ENCODE measurements around the gene SPART. TPM values are rescaled to one million over a fixed set of nuclear protein-coding genes. Genes with fewer than 3 reads are reported as not detected.

The SPART gene
- 68.0 and 158 TPM in 2 replicates for total RNA-seq (2014; rRNA removed; shearing (Covaris generic); ENCODE audit: low replicate concordance)

GRCh38 chr13:36346222-36347083, at the start of gene SPART:
SPART (minus strand) TSS chr13:36346394; CDS start chr13:36335830, 10,564 bp downstream.
- DNase-seq, result peak; percentile 88
- Histone ChIP-seq H3K9me3 (no peaks in the 10 kb centered on the region), H3K27me3 (no peaks in the 10 kb centered on the region), H3K36me3 (no peaks in the 10 kb centered on the region), H3K4me3 (peak within 1 kb of the TSS; percentile 80)

- H3K36me3 ChIP-seq, result no peaks in the 10 kb centered on the region
- no peak overlapping the region for H3K4me3 ChIP-seq
- no peaks in the 10 kb centered on the region for H3K27me3 ChIP-seq
- no peaks in the 10 kb centered on the region for H3K9me3 ChIP-seq
- DNase-seq, result no peak
Observed at GRCh38 chr13:36395280-36395679, 49.1 kb upstream of the SPART start.

- DNase-seq, result no peak
- Histone ChIP-seq H3K9me3 (no peaks in the 10 kb centered on the region), H3K36me3 (no peaks in the 10 kb centered on the region)
Observed at GRCh38 chr13:36385489-36385888, 39.3 kb upstream of the SPART start.

GRCh38 chr13:36382030-36382429, 35.8 kb upstream of the SPART start:
- H3K4me3 ChIP-seq, result no peak overlapping the region
- H3K36me3 ChIP-seq, result no peaks in the 10 kb centered on the region
- H3K27me3 ChIP-seq, result peaks cover 3% of the 10 kb centered on the region; the same call in 1 of the 2 replicates
- no peaks in the 10 kb centered on the region for H3K9me3 ChIP-seq
- DNase-seq, result no peak

More at GRCh38 chr13:36385489-36385888, 39.3 kb upstream of the SPART start:
- Histone ChIP-seq H3K27me3 (peaks cover 3% of the 10 kb centered on the region; the same call in 1 of the 2 replicates), H3K4me3 (no peak overlapping the region)

GRCh38 chr13:36377826-36378468, 31.8 kb upstream of the SPART start:
- Histone ChIP-seq H3K36me3 (no peaks in the 10 kb centered on the region), H3K9me3 (no peaks in the 10 kb centered on the region), H3K27me3 (0 out of 2 replicates have a peak, but pooled peaks cover 2% of the 10 kb centered on the region), H3K4me3 (no peak overlapping the region)
- no peak for DNase-seq

GRCh38 chr13:36374063-36374462, 27.9 kb upstream of the SPART start:
- H3K4me3 ChIP-seq, result no peak overlapping the region
- no peaks in the 10 kb centered on the region for H3K36me3 ChIP-seq
- no peaks in the 10 kb centered on the region for H3K27me3 ChIP-seq
- no peaks in the 10 kb centered on the region for H3K9me3 ChIP-seq
- no peak for DNase-seq

- Histone ChIP-seq H3K27me3 (no peaks in the 10 kb centered on the region), H3K9me3 (no peaks in the 10 kb centered on the region), H3K36me3 (no peaks in the 10 kb centered on the region), H3K4me3 (no peak overlapping the region)
- DNase-seq, result no peak
Observed at GRCh38 chr13:36371185-36371584, 25.0 kb upstream of the SPART start.

GRCh38 chr13:36370108-36370429, 23.9 kb upstream of the SPART start:
- no peaks in the 10 kb centered on the region for H3K27me3 ChIP-seq
- no peak overlapping the region for H3K4me3 ChIP-seq
- no peak for DNase-seq
- no peaks in the 10 kb centered on the region for H3K9me3 ChIP-seq
- H3K36me3 ChIP-seq, result no peaks in the 10 kb centered on the region

- no peaks in the 10 kb centered on the region for H3K9me3 ChIP-seq
- DNase-seq, result no peak
- H3K4me3 ChIP-seq, result no peak overlapping the region
- no peaks in the 10 kb centered on the region for H3K36me3 ChIP-seq
- H3K27me3 ChIP-seq, result no peaks in the 10 kb centered on the region
Observed at GRCh38 chr13:36369268-36370107, 23.3 kb upstream of the SPART start.

- Histone ChIP-seq H3K4me3 (no peak overlapping the region), H3K9me3 (no peaks in the 10 kb centered on the region), H3K27me3 (no peaks in the 10 kb centered on the region), H3K36me3 (no peaks in the 10 kb centered on the region)
- DNase-seq, result no peak
Observed at GRCh38 chr13:36366031-36366430, 19.8 kb upstream of the SPART start.

GRCh38 chr13:36363366-36363863, 17.2 kb upstream of the SPART start:
- no peak for DNase-seq
- Histone ChIP-seq H3K36me3 (no peaks in the 10 kb centered on the region), H3K9me3 (no peaks in the 10 kb centered on the region), H3K27me3 (no peaks in the 10 kb centered on the region; the same call in 1 of the 2 replicates), H3K4me3 (no peak overlapping the region)

GRCh38 chr13:36362914-36363313, 16.7 kb upstream of the SPART start:
- H3K36me3 ChIP-seq, result no peaks in the 10 kb centered on the region
- H3K4me3 ChIP-seq, result no peak overlapping the region
- H3K27me3 ChIP-seq, result no peaks in the 10 kb centered on the region; the same call in 1 of the 2 replicates
- no peaks in the 10 kb centered on the region for H3K9me3 ChIP-seq
- DNase-seq, result no peak

- H3K9me3 ChIP-seq, result no peaks in the 10 kb centered on the region
- H3K27me3 ChIP-seq, result no peaks in the 10 kb centered on the region; the same call in 1 of the 2 replicates
- no peak overlapping the region for H3K4me3 ChIP-seq
- H3K36me3 ChIP-seq, result no peaks in the 10 kb centered on the region
- no peak for DNase-seq
Observed at GRCh38 chr13:36362251-36362650, 16.1 kb upstream of the SPART start.

GRCh38 chr13:36360903-36361302, 14.7 kb upstream of the SPART start:
- no peak for DNase-seq

GRCh38 chr13:36359301-36359950, 13.2 kb upstream of the SPART start:
- Histone ChIP-seq H3K27me3 (no peaks in the 10 kb centered on the region; the same call in 1 of the 2 replicates), H3K36me3 (no peaks in the 10 kb centered on the region), H3K4me3 (no peak overlapping the region), H3K9me3 (no peaks in the 10 kb centered on the region)
- DNase-seq, result no peak

More at GRCh38 chr13:36360903-36361302, 14.7 kb upstream of the SPART start:
- Histone ChIP-seq H3K27me3 (no peaks in the 10 kb centered on the region; the same call in 1 of the 2 replicates), H3K36me3 (no peaks in the 10 kb centered on the region), H3K4me3 (no peak overlapping the region), H3K9me3 (no peaks in the 10 kb centered on the region)

GRCh38 chr13:36358175-36358718, 12.1 kb upstream of the SPART start:
- Histone ChIP-seq H3K9me3 (no peaks in the 10 kb centered on the region), H3K27me3 (no peaks in the 10 kb centered on the region; the same call in 1 of the 2 replicates), H3K36me3 (no peaks in the 10 kb centered on the region), H3K4me3 (no peak overlapping the region)
- DNase-seq, result no peak
